HG03439 (cell line): ENCODE results near the gene TCFL5.

Experiments
- ATAC-seq: cut with Tn5 transposase; IDR thresholded peaks from one replicate; pipeline ENCODE4 v1.9.1; 2021; ENCODE audit warnings: mild to moderate bottlenecking, moderate library complexity; ENCODE audit not compliant: unreplicated experiment

TCFL5 gene

DNA sequence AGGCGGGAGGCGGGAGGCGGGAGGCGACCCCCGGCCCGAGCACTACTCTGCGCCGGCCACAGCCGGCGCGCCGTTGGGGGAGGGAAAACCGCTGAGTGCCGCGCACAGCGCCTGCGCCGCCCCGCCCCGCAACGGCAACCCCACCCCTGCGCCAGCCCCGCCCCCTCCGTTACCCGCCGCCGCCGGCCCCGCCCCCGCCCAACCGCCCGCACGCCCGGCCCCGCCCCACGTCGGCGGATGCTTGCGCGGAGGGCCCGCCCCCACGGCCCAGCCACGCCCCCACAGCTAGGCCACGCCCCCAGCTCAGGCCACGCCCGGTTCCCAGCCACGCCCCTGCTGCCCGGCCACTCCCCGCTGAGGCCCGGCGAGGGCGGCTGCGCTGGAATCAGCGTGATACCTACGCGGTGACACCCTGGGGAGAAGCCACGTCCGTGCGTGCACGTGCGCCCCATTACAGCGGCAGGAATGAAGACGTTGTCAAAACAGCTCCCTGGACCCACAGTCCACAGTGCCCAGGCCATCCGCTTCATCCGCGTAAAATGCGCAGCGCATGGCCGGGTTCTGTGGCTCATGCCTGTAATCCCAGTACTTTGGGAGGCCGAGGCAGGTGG is at the start of gene TCFL5:
Gene TCFL5, minus strand, starts transcription at position 97 of the 611 bp plus-strand sequence. CDS start 152 bp downstream, outside the sequence.
- peak; percentile 74 for ATAC-seq

DNA sequence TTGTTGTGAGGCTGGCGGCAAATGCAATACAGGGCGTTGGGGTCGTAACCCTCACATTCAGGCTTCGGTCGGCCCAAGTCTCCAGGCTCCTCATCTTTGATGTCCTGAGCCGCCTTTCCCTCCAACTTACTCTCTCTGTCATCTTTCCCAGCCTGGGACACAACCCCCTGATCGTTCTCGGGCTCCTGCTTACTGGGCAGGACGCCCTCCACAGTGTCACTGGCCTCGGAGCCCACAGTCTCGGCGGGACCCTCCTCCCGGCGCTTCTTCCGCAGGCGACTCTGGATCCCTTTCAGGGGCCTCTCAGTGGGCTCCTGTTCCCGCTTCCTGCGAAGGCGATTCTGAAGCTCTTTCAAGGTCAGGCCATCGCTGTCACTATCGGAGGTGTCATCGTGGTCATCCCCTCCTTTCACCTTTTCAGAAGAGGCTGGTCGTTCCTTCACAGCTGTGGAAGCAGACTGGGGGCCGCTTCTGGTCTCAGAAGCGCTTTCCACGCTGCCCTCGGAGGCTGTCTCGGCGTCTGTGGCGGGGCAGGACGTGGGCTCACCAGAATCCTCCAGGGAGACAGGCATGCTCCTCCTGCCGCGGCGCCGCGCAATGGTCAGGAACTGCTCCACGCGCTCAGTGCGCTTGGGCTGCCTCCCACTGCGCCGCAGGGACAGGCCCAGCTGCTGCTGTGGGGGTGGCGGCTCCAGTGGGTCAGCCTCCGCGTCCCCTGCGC is 49.3 kb upstream of the TCFL5 start:
- ATAC-seq, result no peak

DNA sequence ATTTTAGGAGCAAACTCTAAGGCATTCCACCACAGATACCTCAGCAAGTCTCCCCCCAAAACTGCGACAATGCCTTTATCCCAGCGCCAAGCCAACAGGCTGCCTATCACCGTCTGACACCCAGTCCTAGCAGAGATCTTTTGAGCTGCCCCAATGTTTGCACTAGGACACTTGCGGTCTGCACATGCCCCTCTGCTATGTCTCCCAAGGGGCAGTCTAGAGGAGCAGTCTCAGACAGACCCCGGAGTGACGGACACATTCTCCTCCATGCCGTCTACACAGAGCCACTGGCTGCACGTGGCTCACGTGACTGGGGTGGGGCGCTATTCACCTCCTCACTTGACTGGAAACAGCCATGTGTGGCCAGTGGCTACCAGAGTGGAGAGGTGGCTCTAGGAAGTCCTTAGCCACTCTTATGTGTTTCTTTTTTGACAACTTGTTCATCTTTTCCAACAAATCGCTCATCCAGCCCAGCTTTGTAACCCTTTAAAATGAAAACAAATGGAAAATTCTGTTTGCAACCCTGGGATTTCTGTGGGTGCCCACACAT is 48.7 kb upstream of the TCFL5 start:
- no peak for ATAC-seq

GRCh38 chr20:62908971-62909791 is 47.6 kb upstream of the TCFL5 start:
- ATAC-seq, result no peak

DNA sequence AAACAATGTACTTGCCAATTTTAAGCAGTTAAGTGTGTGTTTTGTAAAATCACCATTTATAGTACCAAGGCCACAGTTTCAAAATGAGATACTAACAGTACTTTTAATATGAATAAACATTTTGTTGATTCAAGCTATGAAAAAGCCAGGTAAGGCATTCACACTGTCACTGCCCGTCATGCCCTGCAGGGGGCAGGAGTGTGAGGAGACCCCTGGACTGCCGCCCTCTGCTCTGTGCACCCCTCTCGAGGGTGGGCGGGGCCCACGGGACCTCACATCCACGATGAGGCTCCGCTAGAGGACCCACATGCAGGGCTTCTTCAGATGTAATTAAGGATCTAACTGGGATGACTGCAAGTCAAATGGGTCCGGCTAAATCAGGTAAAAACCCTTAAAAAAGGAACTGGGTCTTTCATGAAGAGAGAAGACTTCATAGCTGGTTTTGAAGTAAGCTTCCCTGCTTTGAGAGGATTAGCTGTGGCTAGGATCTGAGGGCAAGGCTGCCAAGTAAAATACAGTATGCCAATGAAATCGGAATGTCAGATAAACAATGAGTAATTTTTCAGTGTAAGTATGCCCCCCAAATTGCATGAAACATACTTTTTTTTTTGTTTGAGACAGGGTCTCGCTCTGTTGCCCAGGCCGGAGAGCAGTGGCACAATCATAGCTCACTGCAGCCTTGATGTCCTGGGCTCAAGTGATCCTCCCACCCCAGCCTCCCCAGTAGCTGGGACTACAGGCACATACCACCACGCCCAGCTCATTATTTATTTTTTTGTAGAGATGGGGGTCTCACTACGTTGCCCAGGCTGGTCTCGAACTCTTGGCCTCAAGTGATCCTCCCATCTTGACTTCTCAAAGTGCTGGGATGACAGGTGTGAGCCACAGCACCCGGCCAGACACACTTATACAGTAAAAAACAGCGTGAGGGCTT is 46.0 kb upstream of the TCFL5 start:
- ATAC-seq, result no peak

GRCh38 chr20:62906647-62907375 is 45.2 kb upstream of the TCFL5 start:
- no peak for ATAC-seq

- ATAC-seq, result no peak
Observed at GRCh38 chr20:62906209-62906608, 44.6 kb upstream of the TCFL5 start.

- no peak for ATAC-seq
Observed at GRCh38 chr20:62905536-62906117, 44.0 kb upstream of the TCFL5 start.

DNA sequence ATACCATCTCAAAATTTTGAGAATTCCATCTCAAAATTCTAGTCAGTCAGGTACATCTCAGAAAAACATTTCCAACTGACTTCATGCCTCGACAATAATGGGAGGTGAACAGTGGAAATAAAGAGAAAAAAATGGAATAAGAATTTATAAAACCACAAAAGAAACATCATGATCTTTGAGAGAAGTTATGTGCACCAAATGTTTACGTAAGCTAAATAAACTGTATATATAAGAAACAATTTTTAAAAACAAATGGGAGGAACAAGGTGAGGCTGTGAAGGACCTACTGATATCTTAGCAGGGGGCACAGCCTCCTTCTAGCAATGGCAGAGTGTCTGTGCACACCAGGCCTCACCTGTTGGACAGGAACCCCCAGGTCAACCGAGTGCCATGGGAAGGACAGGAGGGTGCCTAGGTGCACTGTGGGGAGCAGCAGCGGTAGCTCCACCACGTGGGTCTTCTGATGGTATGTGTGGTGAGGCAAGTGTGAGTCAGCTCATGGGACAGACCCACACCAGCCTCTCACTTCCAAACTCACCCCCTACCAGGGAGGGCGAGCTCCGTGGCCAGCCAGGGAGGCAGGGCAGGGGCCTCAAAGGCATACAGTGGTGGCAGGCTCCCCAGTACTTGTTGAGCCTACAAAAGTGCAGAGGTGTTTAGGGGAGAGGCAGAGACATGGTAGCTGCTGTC is 41.4 kb upstream of the TCFL5 start:
- ATAC-seq, result no peak

- ATAC-seq, result no peak
Observed at GRCh38 chr20:62901891-62902290, 40.3 kb upstream of the TCFL5 start.

DNA sequence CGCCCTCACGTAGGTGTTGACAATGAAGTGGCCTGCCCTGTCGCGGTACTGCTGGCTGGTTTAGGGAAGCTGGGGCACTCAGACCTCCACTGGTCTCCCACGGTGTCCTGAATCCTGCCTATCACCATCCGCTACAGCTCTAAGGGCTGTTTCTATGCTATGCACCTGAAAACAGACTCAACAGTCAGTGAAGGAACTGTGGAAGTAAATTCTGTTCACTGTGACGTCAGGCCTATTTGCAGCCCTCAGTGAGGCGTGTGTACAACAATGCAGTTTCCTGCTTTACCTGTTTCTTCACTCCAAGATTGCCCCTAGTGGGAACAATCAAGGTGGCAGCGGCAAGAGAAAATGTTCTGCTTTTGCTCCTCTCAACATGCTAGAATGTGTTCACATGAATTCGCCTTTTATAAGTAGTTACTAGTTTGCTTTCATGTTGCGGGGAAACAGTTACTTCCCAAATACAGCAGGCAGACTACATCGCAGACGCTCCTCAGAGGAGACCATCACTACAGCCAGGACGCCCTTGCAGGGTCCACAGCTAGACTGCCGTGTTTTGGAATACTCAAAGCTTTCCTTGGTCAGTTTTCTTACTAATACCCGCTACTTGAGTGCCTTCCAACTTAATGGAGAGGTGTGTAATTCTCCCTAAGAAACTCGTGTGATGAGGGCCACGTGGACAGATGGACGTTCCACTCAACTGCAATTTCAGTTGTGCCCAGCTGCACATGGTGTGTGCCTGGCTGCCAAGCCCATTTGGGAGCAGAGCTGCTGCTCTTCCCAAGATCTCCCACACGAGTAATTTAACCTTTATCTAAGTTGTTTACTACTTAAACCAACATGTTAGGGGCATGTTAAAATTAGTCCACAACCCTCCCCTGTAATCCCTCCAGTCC is 39.3 kb upstream of the TCFL5 start:
- ATAC-seq, result no peak

DNA sequence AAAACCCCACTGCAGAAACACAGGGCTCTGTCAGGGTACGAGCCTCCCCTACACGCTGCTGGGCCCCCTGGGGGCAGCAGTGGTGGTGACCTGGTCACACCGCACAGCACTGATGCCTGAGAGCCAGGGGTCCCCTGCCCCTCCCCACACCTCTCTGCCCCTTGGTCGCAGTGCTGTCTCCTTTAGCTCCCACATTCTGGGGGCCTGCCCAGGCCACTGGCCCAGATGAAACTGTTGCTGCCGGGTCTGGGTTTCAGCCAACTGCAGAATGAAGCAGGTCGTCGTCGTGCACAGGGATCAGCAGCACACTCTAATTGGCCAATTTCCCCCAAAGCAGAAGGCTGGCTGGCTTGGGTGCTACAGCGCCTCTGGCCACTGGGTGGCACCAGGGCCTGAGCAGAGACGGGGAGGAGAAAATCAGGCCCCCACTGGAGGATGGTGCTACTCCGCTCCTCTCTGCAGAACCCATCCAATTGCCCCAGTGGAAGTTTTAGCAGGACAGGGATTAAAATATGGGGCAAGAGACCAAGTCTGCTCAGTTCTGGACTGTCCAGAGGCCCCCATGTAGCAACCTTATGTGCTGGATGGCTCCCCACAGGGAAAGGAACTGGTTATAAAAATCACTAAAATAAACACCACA is 38.5 kb upstream of the TCFL5 start:
- ATAC-seq, result peak; percentile 83

DNA sequence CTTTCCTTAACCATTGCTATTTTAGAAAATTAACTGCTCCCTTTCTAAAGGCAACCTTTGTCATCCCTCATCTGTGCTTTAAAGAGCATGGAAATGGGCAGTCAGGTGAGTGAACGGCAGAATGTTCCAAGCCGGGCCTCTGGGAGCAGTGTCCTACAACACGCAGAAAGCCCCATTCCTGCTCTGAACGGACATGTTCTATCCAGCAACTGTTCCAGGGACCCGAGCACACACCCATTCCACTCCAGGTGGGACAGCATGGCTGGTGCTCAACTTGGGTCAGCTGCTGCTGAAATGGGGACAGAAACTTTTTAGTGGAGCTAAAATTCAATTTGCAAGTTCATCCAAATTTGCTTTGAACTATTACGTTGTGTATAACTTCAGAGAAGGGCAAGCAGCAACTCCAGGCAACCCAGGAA is 38.0 kb upstream of the TCFL5 start:
- no peak for ATAC-seq

DNA sequence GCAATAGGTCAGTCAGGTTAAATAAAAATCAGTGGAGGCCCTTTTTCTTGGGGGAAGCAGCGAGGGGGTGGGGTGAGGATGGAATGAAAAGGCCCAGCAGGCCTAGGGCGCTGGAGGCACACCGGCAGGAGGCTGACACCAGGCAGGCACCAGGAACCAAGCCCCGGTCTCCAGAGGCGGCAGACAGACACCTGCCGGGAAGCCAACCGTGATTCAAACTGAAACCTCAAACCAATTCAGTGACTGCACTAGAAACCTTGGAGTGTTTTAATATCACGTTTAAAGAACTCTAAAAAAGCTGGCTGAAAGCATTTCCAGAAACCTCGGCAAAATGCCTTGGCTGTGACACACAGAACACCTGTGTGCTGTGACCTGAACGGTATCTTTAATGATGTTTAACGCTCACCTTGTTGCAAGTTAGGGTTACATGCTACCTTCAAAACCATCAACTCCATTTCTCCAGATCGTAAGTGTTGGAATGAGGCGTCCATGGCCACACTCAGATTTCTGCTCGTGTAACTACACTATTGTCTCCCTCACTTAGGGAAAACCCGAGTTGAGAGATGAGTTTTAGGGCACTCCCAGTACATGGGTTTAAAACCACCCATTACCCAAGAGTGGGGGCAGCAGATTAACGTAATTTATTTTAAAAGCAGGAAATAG is 37.5 kb upstream of the TCFL5 start:
- no peak for ATAC-seq

DNA sequence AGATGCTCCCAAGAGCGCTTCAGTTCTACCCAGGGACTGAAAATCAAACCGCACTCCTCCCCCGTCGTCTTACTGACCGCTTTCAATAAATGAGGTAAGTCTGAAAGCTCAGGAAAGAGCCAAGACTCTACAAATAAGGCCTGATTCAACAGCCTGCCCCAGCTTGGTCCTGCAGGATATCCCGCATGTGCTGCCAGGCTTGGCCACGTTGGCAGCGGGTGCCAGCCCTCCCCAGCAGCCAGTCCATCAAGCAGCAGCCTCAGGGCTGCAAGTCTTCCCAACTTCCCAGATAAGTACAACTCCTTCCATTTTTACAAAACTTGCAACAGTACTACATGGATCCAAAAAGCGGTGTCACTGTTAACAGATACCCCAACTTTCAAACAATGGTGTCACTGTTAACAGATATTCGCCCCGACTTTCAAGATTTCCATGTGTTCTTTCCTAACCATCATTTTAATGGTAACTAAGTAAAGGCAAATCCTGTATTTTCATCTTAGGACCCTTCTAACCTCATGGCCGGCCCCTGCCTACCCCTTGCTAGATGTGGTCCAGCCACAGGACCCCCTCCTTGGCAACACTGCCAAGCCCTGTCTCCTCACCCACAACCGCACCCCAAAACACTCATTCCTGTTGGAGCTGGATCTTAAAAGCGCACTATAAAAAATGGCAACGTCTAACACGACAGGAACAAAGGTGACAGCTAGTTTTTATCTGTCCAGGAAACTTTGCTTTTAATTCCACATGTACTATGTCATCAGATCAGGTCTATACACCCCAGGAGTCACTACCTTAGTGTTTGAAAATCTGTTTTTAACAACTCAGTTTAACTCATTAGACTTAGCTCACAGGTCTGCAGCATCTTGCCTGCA is 36.7 kb upstream of the TCFL5 start:
- ATAC-seq, result no peak

GRCh38 chr20:62897666-62898065 is 36.0 kb upstream of the TCFL5 start:
- no peak for ATAC-seq
